ENCODE measurements around the gene MAML3.

MAML3 gene

DNA sequence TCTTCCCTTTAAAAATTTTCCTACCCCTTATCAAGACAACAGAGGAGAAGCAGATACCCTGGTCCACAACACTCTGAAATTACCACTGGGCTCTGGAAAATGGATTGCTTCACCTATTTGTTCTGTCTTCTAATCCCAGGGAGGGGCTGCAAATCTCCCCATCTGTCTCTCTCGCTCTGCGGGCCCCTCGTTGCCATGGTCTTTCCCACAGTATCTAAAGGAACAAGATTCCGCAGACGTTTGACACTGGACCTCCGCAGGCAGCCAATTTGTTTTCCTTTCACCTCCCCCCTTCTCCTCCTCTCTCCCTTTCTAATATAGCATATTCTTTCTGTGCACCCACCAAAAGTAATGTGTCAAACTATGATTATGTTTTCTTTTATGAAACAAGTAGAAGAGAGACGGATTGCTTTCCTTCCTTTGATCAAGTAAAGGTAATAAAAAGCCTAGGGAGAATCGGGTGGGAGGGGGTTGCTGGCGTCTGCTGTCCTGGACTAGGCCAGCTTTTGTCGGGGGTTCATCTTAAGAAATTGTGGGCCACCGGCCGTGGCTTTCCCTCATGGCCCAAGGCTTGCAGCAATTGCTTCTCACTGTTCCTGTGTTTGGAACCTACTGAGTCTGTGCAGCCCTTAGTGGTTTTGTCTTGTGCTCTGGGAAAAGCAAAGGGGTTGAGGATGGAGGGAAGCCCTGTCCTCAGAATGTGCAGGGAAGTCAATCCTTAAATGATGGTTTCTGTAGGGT is 407.4 kb downstream of the MAML3 start:
- in situ Hi-C loops (cut with MboI; ENCODE audit: low sequenced_read_pairs): no loop called here

DNA sequence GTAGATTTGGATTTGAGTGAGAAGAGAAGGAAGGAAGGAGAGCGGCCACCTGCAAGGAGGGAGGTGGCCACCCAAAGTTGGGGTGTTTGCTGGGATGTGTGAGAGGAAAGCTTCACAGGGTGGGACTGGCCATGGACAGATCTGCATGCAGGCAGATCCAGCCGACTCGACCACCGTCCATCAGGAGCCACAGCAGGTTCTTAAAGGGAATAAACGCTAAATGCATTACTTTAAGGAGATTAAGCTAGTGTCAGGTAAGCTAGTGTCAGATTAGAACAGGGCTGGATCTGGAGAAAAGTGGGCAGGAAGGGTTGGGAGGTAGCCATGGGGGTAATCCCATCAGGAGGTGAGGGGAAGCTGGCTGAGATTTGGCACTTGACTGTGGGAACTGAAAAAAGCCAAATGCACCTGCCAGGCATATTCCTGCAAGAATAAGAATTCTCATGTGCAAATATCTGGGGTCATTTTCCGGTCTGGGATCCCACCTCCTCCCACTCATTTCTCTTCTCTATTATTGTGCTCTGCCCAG is 408.8 kb downstream of the MAML3 start:
- in situ Hi-C loops (cut with MboI; ENCODE audit: low sequenced_read_pairs): no loop called here

DNA sequence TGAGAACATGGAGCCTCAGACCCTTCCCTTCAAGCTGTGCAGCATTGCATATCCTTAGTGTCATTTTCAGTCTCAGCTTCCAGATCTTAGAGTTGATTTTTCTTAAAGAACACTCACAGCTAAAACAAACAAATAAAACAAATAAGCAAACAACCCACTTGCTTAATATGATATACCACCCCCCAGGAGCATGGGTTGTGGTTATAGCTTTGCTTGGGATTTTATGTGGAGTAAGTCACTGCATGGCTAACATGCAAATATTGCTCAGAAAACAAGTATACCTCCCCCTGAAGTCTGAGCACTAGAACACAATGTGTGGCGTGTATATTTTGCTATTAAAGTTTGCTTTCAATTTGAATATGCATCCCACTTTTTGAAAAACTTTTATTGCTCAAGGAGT is 409.8 kb downstream of the MAML3 start:
- in situ Hi-C loops (cut with MboI; ENCODE audit: low sequenced_read_pairs): no loop called here

DNA sequence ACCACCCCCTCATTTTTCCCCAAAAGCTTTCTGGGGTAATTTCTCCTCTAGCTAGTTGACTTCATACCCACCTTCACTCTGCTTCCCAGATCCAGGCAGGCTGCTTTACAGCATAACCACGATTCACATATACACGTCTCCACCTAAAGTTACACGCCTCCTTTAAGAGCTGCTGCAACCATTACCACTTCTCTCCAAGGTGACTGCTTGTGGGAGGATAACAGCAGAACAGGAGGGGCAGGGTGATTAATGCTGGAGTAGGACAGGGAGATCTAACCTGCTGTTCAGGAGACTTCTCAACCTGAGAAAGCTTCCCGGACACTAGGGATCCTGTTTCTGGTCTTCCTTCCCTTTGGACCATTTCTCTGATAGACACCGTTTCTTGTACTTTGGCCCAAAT is 411.0 kb downstream of the MAML3 start:
- in situ Hi-C loops (cut with MboI; ENCODE audit: low sequenced_read_pairs): no loop called here

DNA sequence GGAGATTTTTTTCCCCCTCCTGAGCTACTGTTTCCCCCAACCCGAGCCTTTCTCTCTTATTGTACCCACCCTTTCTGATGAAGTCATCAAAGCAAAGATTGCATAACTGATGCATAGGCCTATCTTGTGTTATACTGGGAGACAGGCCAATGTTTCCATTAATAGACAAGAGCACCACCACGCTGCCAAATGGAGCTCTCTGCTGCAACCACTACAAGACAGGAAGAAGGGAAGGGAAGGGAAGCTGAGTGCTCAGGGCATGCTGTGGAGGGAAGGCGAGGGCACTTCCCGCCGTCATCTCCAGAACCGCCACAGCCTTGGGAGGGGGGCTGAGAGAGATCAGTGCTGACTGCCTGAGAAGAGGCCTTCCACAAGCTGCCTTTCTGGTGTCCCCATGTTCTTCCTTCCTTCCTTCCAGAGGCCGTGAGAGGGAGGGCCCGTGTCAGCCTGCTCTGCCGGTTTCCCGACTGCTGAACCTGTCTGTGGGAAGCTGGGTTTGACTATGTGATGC is 413.4 kb downstream of the MAML3 start:
- in situ Hi-C loops (cut with MboI; ENCODE audit: low sequenced_read_pairs): no loop called here

DNA sequence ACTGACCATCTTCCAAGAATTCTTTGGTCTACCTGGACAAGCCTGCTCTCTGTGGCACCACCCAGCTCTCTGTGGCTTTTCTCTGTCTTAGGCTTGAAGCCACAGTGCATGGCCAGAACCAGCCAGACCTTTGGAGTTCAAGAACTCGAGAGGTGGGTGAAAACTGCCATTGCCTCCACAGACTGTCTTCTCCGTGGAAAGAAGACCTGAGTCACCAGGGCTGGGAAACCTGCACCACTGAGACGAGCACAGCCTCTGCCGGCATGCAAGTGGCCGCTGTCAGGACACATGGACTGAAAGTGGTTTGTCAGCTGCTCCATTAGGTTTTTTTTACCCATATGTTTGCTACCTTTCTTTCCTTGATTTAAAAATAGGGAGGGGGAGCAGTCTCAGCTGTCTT is 413.9 kb downstream of the MAML3 start:
- in situ Hi-C loops (cut with MboI; ENCODE audit: low sequenced_read_pairs): no loop called here

DNA sequence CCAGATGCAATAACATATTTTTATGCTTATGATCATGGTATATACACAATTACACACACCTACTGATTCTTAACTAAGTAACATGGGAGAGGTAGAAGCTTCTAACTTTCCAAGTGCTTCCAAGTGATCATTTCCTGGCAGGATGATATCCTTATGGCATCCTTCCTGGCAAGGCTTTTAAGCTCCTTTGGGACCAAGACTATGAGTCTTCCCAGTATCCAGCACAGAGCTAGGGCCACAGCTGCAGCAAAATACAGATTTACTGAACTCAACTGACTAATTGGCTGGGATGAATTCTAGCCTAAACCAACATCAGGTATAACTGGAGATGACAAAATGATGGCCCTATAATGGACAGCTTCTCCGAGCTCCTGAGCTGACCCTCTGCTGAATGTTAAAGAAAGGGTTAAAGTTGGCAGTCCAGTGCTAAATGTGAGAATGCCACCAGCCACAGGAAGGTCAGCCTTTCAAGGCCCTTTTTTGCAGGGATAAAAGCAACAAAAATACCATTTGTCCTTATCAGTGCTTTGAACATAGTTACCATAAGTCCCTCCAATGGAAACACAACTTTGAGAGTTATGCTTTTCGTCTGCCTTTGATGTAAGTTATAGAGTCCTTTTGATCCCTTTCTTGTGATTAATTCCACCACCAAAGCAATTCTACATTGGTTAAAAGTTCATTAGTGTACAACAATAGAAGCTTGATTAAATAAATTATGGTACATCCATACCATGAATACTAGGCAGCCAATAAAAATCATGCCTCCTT is 415.0 kb downstream of the MAML3 start:
- in situ Hi-C loops (cut with MboI; ENCODE audit: low sequenced_read_pairs): no loop called here

DNA sequence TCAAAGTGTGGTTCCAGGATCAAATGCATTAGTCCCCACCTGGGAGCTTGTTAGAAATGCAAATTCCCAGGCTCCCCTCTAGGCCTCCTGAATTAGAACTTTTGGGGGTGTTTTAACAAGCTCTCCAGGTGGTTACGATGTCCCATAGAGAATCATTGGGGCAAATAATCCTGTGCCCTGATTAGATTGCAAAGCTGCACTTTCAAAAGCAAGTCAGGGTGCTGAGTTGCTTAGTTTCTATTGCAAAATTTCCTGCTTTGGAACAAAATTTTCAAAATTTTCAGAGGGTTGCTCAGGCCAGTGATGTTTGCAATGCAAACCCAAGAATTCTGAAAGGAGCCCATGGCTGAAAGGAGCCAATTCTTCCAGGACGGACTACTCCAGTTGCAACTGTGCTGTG is 417.3 kb downstream of the MAML3 start:
- in situ Hi-C loops (cut with MboI; ENCODE audit: low sequenced_read_pairs): no loop called here

DNA sequence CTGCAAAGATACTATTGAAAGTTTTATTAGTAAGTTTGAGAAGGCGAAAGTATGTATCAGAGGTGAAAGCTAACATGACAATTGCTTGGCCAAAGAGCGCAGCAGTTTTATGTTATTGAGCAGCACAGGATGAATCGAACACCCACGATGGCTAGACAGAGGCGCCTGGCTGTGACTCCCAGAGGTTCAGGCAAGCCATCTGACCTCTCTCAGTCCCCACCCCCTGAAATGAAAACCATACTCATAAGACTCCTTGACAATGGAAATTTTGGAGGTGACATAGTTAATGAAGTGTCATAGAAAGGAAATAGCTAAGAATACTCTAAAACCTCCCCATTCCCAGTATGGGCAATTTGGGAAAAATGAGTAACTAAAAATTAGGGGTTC is 417.7 kb downstream of the MAML3 start:
- in situ Hi-C loops (cut with MboI; ENCODE audit: low sequenced_read_pairs): no loop called here

DNA sequence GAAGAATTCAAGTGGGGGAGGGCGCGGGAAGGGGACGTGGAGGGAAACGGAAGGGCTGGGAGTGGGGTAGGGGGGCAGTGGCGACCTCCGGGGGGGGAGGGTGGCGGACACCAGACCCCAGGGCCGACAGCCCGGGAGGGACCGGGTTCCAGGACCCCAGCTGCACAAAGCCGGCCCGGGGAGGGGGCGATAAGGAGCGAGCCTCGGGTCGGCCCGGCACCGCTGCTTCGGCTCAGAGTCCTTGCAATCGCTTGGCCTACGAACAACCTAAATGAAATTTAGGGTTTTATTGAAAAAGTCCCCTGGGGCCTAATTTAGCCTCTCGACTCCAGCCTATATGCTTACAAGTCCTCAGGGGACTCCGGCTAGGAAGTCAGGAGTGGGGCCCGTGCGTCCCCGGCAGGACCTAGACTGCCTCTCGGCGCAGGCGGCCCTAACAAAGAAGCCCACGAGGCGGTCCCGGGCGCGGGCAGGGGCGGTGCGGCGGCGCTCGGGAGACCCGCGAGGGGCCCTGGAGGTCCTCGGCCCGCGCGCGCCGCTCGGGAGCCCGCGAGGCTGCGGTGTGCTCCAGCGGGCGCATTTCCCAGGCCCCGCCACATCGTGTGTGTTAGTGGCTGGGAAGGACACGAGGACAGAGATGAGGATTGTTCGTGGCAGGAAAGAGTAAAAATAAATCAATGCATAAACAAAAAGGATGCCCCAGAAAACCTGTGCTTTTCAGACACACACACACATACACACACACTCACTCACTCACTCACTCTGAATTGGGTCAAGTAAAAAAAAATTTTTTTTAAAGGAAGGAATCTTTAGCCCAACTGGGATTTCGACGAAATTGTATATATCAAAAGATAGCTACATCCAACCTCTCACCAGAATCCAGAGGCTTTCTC is 418.4 kb downstream of the MAML3 start:
- in situ Hi-C loops (cut with MboI; ENCODE audit: low sequenced_read_pairs): no loop called here

DNA sequence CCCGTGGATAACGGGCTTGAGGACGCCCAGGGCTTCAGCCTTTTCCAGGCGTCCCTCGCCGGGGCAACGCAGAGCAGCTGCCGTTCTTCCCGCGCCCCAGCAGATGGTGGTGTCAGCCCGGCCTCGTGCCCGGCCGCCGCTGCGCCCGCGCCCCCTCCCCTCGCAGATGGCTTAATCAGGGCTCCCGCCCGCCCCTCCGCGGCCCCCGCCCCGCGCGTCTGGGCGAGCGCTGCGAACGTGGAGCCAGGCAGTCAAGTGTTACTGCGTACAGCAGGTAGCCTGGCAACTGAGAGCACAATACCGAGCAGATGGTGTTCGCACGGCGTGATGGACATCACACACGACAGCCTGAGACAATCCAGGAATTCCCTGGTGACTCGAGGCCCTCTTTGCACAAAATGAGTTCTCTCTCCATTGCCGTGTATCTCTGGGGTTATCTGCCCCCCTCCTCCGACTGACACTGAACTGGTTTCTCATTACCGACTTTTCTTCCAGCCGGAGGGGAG is 419.1 kb downstream of the MAML3 start:
- in situ Hi-C loops (cut with MboI; ENCODE audit: low sequenced_read_pairs): no loop called here

DNA sequence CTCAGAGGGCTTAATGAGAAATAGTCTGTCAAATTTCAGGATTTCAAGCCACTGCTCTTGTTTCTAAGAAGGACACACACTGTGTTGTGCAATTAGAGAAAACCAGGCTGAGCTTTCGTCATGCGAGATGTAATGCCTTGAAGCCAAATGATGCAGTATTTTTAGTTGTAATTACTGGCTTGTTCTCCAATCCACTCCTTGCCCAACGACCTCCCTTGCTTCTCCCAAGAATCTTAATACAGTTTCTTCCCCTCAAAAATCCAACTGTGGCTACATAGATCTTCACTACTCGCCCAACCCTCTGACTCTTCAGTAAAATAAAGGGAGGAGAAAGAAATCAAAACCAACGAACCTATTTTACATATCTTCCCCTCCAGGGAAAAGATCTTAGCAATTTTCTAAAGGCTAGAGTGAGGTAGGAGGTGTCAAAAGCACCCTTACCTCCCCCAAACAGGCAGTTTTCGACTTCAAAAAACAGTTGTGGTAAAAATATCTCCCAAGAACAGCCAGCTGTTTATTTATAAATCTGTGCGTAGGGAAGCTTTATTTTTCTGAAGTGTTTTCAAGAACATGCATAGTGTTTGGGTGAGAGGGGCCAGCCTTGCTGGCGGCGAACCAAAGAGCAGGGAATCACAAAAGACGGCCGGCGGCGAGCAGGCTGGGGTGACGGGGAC is 419.6 kb downstream of the MAML3 start:
- in situ Hi-C loops (cut with MboI; ENCODE audit: low sequenced_read_pairs): no loop called here

DNA sequence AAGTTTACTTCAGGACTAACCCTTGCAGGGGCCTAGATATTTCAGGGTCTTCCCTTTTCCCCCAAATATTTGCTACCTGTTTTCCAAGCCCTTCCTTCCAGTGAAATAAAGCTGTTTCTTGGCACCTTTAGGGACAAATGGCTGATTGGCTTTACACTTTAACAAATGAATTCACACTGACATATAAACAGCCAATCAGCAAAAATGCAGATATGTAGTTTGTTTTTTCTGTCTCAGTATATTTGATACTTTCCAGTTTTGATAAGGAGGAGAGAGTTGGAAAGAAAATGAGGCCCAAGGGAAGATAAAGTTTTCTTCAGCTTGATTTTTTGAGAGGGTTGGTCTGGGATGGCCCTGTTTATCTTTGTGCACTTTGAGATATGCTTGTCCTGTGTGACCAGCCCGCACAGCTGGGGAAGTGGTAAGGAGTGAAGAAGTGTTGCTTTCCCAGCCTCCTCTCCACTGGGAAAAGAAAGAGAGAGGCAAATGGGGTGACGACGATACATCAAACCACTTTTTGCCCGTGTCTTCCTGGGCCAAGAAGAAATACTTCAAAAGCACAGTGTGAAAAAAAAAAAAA is 420.9 kb downstream of the MAML3 start:
- in situ Hi-C loops (cut with MboI; ENCODE audit: low sequenced_read_pairs): no loop called here

DNA sequence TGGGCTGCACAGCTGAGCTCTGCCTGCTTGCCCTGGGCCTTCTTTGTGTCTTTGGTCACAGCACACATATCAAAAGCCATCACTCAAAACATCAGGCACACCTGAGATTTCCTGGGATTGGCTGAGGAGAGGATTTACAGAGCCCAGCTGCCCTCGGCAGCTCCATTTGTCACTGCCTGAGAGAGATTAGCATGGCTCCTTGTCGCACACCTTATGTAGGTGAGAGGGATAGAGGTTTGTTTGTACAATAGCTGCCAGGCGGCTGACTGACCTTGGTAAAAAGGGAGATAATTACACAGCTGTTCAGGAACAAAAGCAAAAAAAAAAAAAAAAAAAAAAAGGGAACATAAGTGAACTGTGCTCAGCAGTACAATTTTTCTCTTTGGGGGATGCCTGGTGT is 425.1 kb downstream of the MAML3 start:
- in situ Hi-C loops (cut with MboI; ENCODE audit: low sequenced_read_pairs): no loop called here

DNA sequence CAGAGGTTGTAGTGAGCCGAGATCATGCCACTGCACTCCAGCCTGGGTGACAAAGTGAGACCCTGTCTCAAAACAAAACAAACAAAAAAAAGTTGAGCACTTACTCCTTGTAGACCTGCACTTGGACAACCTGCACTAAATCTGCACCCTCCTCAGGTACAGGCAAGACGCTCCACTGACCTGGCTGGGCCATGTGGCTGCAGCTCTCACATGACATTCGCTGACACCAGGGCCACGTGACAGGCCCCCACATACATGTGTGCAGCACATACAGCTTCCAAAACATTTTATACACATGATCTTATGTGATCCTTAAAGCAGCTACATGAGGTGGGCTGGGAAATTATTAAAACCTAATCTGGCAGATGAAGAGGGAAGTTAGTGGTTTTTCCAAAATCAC is 425.8 kb downstream of the MAML3 start:
- in situ Hi-C loops (cut with MboI; ENCODE audit: low sequenced_read_pairs): no loop called here

DNA sequence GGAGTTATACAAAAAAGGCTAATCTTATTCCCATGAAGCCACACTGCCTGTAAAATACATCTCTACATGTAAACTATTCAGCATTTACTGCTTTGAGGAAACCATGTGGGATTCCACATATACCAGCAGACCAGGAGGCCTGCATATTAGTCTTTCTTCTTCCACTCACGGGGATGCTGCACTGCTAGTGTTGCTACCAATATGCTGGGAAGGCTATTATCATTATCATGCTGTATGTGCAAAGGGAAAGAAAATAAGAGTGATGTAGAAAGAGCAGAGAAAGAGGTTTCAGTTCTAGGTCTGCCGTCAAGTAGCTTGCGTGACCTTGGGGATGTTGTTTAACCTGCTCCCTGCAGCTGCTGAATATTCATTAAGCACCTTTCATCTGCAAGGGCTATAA is 427.4 kb downstream of the MAML3 start:
- in situ Hi-C loops (cut with MboI; ENCODE audit: low sequenced_read_pairs): no loop called here

DNA sequence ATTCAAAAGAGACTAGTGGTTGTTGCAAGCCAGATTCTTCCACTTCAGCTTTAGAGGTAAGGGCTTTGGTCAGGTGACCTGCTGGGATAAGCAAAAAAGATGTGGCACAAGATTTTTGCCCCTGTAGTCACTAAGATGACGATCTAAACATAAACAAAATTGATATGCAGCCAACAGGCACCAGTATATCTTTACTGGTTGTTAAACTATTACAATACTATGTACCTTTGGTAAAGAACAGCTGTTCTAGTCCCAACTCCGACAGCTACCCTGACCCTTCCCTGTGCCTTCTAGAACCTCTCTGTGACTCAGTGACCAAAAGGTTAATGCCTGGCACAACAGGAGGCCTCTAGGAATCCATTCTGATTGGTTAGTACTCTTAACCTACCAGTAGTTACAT is 428.7 kb downstream of the MAML3 start:
- in situ Hi-C loops (cut with MboI; ENCODE audit: low sequenced_read_pairs): no loop called here

DNA sequence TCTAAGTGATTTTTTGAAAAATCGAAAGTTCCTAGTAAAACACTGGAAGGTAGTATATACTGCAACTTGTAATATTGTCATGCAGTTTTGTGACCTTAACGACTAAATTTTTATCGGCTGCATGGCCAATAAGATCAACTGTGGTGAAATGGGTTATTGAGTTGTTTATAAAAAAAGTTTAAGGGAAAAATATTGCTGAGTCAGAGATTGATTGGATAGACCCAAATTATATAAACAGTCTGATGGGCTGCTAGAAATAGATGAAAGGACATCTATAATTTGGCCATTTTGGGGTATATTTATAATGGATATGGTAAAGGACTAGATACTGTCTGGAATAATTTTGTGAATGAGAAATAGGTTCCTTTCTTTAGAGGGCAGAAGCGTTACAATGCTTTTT is 432.2 kb downstream of the MAML3 start:
- in situ Hi-C loops (cut with MboI; ENCODE audit: low sequenced_read_pairs): no loop called here

DNA sequence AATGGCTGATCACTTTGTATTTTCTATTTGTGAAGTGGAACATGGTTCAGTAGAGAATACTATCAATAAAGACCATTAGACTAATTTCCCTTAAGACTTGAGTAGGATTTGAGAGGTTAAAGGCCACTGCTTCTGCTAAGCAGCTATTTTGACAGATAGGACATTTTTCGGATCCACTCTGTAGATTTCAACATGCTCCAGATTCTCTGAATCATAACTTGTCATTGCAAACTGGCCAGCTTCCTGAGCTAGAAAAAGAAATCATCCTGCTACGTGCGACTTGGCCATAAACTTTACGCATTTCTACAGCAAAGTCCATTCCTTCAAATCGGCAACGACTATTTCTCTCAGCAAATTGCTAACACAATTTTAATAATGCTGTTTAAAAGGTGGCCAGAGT is 433.2 kb downstream of the MAML3 start:
- in situ Hi-C loops (cut with MboI; ENCODE audit: low sequenced_read_pairs): no loop called here
